Measurements from ENCODE around the gene NUP98.

The NUP98 gene

DNA sequence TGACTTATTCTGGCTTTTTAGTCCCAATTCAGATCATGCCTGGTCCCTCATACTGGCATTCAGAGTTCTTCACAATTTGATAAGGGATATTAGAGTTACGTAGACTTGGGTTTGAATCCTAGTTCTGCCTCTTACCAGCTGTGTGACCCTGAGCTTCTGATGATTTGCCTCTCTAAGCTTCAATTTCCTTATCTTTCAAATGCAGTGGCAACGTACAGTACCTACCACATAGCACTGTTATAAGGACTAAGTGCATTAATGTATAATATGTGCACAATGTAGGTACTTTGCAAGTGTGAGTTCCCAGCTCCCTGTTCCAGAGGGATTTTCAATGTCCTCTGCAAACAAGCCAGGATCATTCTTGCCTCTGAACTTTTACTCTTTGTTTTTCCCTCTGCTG, 36.1 kb upstream of the NUP98 start:
- no peak overlapping the region for H3K27ac ChIP-seq

GRCh38 chr11:3832816-3833215, 35.5 kb upstream of the NUP98 start:
- TF ChIP-seq CTCF (conservative IDR thresholded peaks at IDR 0.05) = no peak

More for the DNA sequence above, 36.1 kb upstream of the NUP98 start:
- TF ChIP-seq CTCF (conservative IDR thresholded peaks at IDR 0.05) = no peak

DNA sequence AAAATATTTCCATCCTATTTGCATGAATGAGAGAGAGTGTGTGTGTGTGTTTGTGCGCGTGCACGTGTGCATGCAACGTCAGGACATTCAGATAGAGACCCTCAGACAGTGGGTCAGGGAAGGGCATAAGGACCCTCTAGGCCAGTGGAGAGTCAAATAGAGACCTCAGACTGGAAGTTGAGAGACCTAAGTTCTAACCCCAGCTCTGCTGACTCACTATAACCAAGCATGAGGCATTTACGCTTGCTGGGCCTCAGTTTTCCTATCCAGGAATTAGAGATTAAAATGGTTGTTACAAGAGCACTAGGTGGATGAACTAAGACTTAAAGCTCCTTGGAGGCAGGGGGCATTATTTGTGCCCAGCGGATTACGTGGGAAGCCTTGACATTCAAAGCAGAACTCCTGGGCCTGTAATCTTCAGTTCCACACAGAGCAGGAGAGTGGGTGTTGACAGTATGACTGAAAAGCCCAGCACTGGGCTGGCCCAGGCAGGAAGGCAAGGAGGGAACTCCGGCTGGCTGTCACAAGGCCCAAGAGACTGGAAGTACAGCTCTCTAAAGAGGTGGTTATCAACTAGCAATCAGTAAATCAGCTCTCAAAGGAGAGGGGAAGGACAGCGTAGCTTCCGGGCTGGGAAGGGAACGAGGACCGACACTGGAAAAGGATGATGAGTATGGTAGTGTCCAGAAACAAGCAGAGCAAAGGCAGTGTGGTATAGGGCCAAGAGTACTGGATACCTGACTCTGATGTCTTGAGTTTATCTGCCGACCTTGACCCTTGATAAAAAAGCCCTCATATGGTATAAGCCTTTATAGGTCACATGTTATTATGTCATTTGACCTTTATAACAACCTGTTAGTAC, 34.3 kb upstream of the NUP98 start:
- no peak overlapping the region for H3K27ac ChIP-seq

More at GRCh38 chr11:3832816-3833215, 35.5 kb upstream of the NUP98 start:
- no peak overlapping the region for H3K27ac ChIP-seq

GRCh38 chr11:3830730-3831129, 33.4 kb upstream of the NUP98 start:
- H3K27ac ChIP-seq = no peak overlapping the region
- TF ChIP-seq CTCF (conservative IDR thresholded peaks at IDR 0.05) = no peak

More for the DNA sequence above, 34.3 kb upstream of the NUP98 start:
- no peak for TF ChIP-seq CTCF (conservative IDR thresholded peaks at IDR 0.05)

DNA sequence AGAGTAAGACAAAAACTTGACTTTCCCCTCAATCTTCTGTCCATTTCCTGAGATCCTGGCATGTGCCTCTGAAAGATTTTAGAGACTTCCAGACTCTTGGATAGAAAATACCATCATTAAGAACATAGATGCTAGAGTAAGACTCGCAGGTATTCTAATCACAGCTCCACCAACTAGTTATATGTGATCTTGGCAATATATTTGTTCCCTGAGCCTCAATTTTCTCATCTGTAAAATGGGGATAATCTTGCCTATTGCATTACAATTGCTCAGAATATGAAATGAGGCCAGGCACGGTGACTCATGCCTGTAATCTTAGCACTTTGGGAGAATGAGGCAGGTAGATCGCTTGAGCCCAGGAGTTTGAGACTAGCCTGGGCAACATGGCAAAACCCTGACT, 32.7 kb upstream of the NUP98 start:
- no peak for TF ChIP-seq CTCF (conservative IDR thresholded peaks at IDR 0.05)
- no peak overlapping the region for H3K27ac ChIP-seq

DNA sequence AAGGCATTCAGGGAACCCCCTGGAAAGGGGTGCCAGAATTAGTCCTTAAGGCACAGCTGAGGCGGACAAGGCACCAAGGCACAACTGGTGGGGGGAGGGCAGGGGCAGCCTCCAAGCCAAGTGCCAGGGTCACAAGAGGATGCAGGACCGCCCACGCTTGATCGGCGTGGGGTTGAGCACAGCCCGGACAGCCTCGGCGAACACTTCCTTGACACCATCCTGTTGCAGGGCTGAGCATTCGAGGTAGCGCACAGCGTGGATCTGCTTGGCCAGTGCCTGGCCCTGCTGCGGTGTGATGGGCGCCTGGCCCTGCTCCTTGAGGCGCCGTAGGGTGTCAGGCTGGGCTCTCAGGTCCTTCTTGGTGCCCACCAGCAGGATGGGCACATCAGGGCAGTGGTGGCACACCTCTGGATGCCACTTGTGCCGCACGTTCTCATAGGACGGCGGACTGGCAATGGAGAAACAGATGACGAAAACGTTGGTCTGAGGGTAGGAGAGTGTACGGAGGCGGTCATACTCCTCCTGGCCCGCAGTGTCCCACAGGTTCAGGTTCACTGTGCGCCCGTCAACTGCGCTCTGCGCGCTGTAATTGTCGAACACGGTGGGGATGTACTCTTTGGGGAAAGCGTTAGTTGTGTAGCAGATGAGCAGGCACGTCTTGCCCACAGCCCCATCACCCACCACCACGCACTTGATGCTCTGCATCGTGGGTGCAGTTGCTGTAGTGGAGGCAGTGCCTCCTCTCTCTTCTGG, 30.3 kb upstream of the NUP98 start:
- no peak for TF ChIP-seq CTCF (conservative IDR thresholded peaks at IDR 0.05)
- no peak overlapping the region for H3K27ac ChIP-seq

DNA sequence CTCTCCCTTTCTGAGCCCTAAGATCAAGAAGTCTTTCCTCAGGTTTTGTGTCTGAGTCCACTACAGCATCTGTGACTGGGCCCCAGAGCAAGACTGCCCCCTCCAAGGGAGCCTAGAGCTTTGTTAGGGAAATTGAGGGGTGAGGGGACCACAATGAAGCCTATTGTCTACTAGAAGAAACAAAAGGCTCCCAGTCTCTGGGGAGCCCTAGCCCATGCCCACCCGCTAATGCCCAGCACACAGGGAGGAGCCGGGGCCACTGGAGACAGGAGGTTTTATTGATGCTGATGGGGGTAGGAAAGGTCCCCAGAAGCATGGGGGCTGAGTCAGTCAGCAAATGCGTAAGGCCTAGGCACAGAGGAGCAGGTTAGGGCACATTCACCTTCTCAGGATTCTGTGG, 29.4 kb upstream of the NUP98 start:
- no peak for TF ChIP-seq CTCF (conservative IDR thresholded peaks at IDR 0.05)
- H3K27ac ChIP-seq = no peak overlapping the region
